Activated CD4-positive, CD25-positive, alpha-beta regulatory T cell (primary cell): ENCODE measurements around the gene MVK.

Experiments
- DNase-seq, 4 experiments: peaks; one replicate each; lab custom pipeline; 2025; lab: John Stamatoyannopoulos, UW

The MVK gene

DNA sequence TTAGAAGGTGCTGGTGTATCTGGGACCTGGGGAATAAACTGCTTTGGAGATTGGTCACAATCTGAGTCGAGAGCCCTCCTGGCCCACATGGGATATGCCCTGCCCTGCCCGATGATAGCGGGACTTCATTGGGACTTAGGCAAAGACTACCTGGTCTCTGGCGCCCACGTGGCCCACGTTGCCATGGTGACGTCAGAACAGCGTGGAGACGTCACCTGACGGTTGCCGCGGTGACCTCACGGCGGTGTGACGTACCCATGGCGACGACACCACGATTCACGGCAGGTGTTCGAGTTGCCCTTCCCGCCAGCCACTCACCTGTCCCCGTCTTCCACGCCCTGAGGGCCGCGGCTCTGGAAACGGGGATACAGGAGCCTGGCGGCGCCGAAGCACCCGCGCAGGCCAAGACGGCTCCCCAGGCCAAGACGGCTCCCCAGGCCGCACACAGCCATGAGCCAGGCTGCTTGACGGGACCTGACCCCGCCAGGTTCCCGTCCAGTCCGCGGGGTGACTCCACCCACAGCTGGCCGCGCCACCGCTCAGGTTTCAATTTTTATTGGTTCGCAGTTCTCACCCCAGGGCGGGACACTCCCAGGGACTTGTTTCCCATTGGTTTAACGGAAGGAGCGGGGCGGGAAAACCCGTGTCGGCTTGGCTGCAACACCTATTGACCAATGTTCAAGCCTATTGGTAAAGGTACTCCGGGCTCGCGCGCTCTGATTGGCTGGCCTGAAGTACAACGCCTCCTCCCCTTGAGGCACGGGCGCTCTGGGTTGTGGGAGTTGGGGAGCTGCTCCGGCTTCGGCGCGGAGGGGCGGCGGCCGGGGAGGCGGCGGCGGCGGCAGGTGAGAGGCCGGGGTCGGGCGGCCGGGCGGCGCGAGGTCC lies at the start of gene MVK, which contains the start of gene MMAB:
MVK (plus strand) TSS at position 766 of the 885 bp plus-strand sequence. CDS start 1,029 bp downstream, outside the sequence.
MMAB (minus strand) TSS at position 476 of the 885 bp plus-strand sequence; CDS start at position 452, 24 bp downstream.
- DNase-seq: peak; percentile 92 to 96 (median 95)

DNA sequence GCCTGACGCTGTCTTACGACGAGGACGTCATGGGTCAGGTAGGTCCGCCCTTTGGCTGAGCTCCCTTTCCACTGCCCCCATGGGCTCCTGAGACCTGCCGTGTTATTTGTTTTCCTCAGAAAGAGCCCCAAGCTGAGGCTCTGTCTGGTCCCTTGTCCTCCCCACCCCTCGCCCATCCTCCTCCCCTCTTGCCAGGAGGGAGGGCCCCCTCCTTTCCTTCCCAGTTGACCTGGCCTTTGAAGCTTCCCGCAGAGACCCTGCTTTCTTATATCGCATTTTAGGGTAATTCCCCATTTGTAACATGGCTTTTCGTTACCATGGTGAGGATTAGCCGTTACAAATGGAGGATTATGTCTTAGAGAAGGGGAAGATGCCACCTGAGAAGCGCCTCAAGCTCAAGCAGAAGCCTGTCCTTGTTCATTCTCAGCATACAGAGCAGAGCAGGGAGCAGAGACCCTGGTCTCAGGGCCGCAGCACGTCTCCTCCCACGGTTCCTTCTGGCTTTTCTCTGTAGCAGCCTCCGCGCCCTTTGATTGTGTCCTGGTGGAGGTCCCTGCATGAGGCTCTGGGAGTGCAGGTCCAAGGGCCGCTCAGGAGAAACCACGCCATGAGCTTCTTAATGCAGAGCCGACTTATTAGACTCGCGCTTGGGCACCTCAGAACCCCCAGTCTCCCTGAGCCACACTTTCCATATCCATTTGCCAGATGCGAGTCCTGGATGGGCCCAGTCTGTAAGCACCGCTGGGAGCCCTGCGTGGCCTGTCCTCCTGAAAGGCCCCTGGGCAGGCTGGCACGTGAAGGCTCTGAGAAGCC lies 48.9 kb upstream of the MVK start:
- DNase-seq: no peak

DNA sequence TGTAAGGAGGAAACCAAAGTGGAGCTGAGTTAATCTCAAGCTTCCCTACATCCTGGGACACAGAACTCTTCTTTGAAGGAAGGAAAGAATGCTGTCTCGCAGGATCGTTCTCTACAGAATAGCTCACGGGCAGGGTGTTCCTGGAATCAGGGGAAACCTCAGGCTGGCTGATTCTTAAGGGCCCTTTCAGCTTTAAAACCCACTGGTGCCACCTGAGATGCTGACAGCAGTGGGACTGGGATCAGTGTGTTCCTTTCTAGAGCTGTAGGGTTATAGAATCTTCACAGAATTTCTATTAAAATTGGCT lies 48.4 kb upstream of the MVK start:
- no peak for DNase-seq

DNA sequence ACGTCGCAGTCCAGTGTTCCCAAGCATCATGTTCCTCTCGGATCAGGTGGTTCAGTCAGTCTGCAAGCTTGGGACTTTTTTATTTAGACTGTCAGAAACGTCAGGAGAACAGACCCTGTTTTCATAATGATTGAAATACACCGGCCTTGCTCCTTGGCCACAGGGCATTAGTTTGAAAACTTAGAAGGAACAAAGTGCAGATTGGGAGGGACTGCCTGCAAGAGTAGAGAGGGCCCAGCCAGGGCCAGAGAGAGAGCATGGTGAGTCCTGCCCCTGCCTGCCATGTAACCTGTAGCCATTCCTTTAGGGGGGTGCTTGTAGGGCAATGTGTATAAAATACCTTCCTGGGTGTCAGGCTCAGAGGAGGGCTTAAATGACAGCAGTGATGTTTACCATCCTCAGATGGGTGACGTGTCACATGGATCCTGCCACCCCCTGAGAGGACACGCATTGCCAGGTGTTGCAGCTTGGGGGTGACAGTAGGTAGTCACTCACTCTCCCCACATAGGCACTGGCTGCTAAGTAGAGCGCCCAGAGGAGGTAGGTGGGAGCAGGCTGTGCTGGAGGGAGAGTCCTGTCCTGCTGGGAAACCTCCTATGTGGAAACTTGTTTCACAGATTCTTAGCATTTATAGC lies 46.0 kb upstream of the MVK start:
- DNase-seq: no peak

DNA sequence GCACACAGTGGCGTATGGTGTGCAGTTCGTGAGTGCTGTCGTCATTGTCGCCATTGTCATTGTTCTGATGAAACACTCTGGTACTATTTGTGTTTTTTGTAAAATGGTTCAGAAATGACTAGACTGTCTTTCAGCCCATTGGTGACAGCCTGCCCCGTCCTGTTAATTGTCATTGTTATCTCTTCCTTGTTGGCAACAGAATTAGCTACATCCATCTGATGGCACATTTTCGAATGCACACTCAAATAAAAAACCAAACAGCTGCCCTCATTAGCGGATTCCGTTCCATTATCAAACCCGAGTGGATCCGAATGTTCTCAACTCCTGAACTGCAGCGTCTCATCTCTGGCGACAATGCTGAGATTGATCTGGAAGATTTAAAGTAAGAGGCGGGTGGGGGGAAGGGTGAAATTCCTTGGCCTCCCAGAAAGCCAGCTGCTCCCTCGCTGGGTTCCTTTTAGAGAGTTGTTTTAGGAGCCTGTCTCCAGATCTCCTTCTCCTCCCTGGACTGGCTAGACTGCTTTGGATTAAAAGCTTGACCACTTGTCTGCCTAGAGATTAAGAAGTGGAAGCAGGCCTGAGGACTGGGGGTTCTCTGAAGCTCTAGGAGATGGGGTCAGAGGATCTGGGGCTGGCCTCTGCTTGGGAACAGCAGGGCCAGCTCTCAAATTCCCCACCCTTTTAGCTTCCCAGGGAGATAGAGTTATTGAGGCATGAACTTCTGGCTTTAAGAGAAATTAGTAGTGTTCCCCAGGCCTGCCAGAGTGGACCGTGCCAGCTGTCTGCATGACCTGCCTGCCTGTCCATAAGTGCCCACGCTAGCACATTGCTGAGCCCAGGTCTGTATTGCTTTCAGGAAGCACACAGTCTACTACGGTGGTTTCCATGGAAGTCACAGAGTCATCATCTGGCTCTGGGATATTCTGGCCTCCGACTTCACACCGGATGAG lies 43.6 kb upstream of the MVK start:
- no peak for DNase-seq

DNA sequence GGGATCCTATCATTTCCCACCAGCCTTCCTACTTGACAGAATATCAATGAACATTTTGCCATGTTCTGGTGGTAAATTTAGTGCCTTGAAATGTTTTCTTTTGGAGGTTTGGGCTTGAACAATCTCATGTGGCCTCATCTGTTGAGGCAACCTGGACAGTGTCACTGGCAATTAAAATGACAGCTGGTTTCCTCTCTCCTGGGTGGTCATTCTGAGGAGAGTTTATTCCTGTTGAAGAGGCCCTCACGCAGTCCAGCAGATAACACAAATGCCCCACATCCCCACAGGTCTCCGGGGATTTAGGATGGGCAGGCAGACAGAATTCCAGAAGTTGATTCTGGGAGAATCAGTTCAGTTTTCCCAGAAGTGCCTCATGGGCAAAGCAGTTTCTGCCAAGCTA lies 42.2 kb upstream of the MVK start:
- DNase-seq: no peak

DNA sequence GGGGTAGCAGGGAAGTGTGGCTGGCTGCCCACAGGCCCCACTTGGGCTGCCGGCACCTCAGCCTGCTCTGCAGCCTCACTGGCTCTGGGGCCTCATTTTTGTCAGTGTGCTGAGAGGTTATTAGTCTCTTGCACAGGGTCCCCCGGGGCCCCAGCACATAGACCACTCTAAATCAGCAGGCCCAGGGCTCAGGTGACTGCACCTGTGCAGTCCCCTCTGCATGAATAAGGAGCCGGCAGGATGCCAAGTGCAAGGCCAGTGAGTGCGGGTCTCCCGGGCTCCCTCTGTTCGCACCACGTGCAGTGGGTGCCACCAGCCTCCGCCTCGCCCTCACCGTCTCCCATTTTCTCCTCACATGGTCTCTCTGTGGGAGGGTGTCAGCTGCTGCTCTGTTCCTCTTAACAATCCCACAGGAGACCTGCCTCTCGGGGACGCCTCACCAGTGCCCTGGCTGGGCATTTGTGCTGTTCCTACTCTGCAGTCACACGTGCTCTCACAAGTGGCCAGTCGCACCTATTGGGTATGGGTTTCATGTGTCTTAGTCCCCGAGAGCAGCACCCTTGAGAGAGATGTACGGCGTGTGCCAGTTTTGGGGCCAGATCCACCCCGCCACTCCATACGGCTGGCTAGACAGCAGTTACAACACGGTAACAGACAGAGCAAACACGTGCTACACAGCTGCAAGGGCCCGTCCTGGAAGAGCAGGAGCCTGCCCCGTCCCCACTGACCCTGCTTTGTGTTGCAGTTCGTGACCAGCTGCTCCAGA lies 40.7 kb upstream of the MVK start:
- no peak for DNase-seq

DNA sequence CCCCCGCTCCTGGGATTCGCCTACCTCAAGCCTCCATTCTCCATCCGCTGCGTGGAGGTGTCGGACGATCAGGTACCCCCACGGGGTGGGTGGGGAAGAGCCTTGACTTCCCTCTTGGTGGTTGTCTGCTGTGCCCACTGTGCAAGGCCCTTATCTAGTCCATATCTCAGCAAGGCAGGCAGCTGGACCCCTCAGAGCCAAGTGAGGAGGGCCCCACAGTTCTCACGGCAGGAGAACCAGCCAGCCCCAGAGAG lies 40.2 kb upstream of the MVK start:
- DNase-seq: no peak

DNA sequence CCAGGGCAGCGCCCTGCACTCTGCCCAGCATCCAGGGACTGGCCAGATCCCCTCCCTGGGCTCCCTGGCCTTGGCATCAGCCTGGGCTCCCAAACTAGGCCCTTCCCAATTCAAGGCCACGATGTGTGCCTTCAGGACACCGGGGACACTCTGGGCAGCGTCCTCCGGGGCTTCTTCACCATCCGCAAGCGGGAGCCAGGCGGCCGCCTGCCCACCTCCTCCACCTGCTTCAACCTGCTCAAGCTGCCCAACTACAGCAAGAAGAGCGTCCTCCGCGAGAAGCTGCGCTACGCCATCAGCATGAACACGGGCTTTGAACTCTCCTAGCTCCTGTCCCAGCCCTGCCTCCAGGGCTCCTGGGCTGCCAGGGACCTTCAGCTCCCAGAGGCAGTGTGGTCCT lies 39.1 kb upstream of the MVK start:
- DNase-seq: no peak

DNA sequence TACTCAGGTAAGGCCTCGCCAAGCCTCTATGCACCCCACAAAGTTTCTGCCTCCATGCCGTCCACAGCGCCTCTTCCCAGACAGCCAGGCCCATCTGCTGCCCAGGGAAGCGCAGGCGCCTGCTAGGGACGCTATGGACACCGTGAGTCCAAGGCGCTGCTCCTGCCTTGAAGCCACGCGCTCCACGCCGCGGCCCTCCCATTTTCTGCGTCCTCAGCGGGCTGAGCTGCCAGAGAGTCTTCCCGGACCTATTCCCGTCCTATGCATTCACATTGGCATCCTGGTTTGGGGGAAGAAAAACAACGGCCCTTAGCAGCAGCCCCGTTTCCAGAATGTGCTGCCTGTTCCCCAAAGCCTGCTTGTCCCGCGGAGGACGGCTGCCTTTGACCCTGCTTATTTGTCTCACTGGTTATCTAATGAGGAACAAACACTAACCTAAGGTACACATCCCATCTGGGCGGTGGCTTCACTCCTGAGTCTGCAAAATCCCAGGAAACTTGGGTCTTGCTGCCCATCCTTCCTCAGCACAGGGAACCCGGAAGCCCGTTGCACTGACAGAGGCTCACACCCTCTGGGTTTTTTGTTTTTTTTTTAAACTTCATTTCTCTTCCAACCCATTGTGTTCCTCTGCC lies 38.2 kb upstream of the MVK start:
- DNase-seq: no peak

DNA sequence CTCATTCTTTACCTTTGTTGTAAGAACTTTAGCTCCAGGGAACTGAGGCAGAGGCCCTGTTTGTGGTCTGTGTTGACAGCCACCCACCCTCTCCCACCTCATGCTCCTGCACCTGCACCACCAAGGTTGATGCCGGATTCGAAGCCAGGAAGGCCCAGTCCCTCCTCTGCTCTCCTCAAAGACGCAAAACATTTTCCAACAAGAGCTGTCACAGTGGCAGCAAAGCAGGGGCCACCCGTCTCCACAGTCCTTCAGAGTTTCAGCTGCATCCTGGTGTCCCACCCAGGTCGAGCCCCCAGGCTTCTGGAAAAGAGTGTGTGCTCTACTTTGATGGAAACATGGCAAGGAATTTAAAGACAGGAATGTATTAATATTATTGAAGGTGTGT lies 37.7 kb upstream of the MVK start:
- DNase-seq: no peak

DNA sequence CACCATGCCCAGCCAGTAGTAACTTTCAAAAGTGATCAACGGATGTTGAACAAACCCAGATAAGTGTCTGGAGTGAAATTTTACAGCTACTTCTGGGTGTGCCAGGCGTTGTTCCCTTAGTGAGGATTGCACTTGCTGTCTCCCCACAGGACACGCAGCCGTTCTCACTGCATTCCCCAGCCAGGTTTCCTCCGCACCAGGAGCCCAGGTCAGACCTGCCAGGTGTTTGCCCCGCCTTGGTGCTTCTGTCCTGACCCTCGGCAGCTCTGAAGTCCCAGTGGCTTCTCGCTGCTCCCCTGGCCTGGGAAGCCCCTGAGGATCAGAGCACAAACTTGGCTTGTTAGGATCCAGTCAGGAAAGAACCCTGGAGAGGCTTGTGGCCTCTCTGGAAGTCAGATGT lies 36.5 kb upstream of the MVK start:
- DNase-seq: no peak

DNA sequence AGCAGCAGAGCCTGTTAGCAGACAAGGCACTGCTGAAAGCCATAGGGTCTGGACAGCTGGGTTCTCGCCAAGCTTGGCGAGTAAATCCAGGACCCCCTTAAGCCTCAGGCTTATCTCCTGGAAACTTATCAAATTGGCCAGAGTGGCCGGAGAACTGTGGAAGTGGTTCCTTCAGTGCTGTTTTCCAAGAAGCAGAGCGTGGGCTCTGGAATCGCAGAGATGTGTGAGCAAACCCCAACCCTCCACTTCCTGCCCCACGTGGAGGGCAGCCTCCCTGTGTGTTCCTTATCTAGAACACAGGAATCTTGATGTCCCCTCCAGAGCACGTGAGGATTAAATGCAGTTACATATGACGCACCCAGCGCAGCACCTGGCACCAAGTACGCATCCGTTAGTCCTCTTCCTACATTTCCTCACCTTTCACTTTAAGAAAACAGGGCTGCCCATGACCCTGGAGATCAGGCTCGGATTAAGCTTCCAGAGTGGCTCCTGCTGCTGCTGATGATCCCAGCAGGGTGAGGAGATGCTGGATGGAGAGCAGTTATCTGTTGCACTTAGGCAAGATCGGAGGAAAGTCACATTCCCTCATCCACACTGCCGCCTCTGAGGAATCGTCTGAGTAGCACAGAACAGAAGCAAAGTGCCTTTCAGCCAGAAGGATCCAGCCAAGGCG lies 35.3 kb upstream of the MVK start:
- no peak for DNase-seq

DNA sequence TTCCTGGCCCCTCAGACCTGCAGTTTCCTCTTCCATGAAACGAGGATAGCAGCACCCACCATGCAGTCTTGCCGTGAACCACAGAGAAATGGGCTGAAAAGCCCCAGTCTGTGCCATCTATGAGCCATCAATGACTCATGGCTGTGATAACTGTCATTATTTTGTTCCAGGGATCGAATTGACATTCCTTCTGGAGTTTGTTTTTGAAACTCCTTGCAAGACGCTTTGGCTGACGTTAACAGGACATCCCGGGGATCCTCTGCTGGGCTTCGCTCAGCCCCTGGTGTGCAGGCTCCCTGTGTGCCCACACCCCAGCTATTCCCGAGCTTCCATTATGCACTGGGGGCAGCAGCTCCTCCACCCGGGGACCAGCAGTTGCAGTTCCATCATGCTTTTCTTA lies 34.1 kb upstream of the MVK start:
- no peak for DNase-seq

DNA sequence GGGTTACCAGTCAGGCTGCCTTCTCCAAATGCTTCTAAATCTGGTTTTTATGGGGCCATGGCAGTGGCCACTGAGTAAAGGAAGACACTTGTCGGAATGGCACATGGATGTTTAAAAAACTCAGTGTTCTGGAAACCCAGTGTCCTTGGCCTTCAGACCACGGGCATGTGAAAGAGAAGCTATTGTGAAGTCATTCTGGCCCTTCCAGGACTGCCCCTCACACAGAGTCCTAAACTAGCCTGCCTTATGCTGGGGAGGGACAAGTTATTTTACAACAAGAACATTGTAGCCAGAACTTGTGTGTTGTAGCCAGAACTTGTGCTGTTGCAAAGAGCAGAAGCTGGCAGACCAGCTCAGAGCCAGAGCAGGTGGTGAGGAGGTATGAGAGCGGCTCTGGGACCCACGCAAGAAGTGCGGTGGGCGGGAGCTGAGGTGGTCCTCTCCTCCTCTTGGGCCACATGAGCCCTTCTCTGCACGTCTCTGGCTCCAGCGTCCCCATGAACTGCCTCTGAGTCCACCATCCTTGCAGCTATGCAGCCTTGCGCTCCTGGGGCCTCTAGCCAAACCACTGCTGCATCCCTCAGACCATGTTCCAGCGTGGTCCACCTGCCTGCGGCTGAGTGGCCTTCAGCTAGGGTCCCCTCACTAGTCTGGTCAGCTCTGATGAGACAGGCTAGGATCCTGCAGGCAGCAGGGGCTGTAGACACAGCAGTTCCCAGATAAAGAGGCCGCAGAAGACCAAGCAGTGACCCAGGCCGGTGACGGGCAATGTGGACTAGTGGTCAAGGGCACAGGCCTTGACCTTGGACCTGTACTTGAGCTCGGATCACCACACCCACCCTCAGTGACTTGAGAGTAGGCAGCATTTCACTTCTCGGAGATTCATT lies 32.8 kb upstream of the MVK start:
- DNase-seq: no peak

DNA sequence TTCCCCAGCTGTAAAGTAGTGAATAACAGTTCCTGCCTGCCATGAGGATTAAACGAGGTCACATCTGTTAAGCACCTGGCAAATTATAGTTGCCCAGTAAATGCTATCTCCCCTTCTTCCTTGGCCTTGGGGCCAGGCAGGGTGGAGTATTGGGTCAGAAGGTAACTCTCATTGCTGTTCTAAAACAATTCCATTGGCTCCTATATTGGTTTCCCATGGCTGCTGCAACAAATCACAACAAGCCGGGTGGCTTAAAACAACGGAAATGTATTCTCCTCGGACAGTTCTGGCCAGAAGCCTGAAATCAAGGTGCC lies 32.2 kb upstream of the MVK start:
- no peak for DNase-seq

DNA sequence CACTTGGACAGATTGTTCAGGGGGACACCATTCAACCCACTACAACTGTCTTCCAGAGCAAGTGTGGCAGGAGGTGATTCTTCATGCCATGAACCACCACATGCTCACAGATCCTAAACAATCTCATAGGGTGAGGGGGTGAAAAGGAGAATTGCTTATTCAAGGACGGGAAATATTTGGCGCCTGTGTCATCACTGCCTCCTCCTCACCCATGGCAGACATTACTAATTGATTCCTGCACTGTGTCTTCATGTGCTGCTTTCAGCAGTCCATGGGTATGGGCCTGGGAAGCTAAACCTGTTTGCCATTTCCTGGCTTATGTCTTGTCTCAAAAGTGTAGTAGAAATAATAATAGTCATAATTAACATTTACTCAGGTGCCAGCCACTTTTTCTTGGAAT lies 31.6 kb upstream of the MVK start:
- no peak for DNase-seq

DNA sequence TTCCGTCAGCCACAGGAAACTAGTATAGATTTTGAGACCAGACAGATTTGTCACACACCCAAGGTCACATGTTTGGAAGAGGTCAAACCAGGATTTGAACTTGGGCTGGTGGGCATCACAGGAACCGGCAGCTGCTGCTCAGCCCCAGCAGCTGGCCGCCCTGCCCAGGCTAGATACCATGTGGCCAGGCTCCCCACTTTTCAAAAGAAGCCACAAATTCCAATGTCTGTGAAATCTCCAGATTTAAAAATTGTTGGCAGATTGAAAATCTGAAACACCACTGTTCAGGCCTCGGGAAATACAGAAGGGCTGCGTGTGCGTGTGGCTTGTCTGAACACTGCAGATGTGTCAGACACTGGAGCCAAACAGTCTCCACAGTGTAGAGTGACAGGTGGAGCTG lies 30.7 kb upstream of the MVK start:
- no peak for DNase-seq

DNA sequence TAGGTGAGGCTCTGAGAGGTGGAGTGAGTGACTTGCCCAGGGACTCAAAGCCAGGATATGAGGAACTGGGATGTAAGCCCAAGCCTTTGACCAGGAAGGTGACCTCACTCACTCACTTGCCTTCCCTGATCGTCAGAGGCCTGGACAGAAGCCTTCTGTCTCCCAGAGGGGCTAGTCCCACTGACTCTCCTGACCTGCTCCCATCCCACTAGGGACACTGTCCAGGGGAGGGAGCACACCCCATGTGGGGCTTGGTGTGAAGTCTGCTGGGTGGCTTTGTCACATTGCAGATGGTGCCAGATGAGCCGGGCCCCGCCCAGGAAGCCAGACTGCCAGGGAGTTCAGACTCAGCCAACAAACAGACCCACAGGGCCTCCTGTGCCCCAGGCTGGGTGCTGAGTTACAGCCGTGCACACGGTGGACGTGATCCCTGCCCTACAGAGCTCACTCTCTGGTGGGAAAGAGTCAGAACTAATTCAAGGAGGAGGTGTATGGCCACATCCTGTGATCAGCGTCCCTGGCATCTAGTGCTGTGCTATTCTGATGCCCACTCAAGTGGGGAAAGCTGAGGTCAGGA lies 28.6 kb upstream of the MVK start:
- DNase-seq: no peak
